Activated CD4-positive, alpha-beta T cell treated with anti-CD3 and anti-CD28 coated beads for 1 hour (primary cell): ENCODE data around the gene AFAP1.

Experiments
- DNase-seq: peaks from one replicate; pipeline ENCODE4 v3.0.0-alpha.2; 2020

Gene AFAP1

GRCh38 chr4:7862561-7863192, 77.0 kb downstream of the AFAP1 start:
- DNase-seq, result no peak

- DNase-seq, result no peak
Observed at GRCh38 chr4:7861440-7861881, 78.2 kb downstream of the AFAP1 start.

- no peak for DNase-seq
Observed at GRCh38 chr4:7860600-7861163, 79.0 kb downstream of the AFAP1 start.

GRCh38 chr4:7859326-7859725, 80.3 kb downstream of the AFAP1 start:
- DNase-seq, result no peak

- no peak for DNase-seq
Observed at GRCh38 chr4:7858498-7858897, 81.2 kb downstream of the AFAP1 start.

GRCh38 chr4:7857993-7858392, 81.7 kb downstream of the AFAP1 start:
- DNase-seq, result no peak

- DNase-seq, result no peak
Observed at GRCh38 chr4:7857238-7857701, 82.4 kb downstream of the AFAP1 start.

- DNase-seq, result no peak
Observed at GRCh38 chr4:7855731-7856130, 83.9 kb downstream of the AFAP1 start.

GRCh38 chr4:7854697-7855370, 84.8 kb downstream of the AFAP1 start:
- DNase-seq, result peak; percentile 54

GRCh38 chr4:7854216-7854615, 85.4 kb downstream of the AFAP1 start:
- no peak for DNase-seq

GRCh38 chr4:7853271-7853670, 86.4 kb downstream of the AFAP1 start:
- no peak for DNase-seq

- DNase-seq, result no peak
Observed at GRCh38 chr4:7852568-7853185, 87.0 kb downstream of the AFAP1 start.

- no peak for DNase-seq
Observed at GRCh38 chr4:7850489-7850888, 89.2 kb downstream of the AFAP1 start.

- DNase-seq, result no peak
Observed at GRCh38 chr4:7847206-7847605, 92.5 kb downstream of the AFAP1 start.

- no peak for DNase-seq
Observed at GRCh38 chr4:7845493-7846128, 94.0 kb downstream of the AFAP1 start.

GRCh38 chr4:7844594-7844991, 95.1 kb downstream of the AFAP1 start:
- no peak for DNase-seq

GRCh38 chr4:7843831-7844593, 95.6 kb downstream of the AFAP1 start:
- peak; percentile 57 for DNase-seq

- DNase-seq, result no peak
Observed at GRCh38 chr4:7842384-7843279, 97.0 kb downstream of the AFAP1 start.

- no peak for DNase-seq
Observed at GRCh38 chr4:7841894-7842293, 97.8 kb downstream of the AFAP1 start.

- DNase-seq, result no peak
Observed at GRCh38 chr4:7841071-7841470, 98.6 kb downstream of the AFAP1 start.

GRCh38 chr4:7839856-7840255, 99.8 kb downstream of the AFAP1 start:
- no peak for DNase-seq
